Measurements from ENCODE around the gene C22orf23. TPM values are rescaled to one million over a fixed set of nuclear protein-coding genes. Genes with fewer than 3 reads are reported as not detected.

Gene C22orf23
- not detected for total RNA-seq

DNA sequence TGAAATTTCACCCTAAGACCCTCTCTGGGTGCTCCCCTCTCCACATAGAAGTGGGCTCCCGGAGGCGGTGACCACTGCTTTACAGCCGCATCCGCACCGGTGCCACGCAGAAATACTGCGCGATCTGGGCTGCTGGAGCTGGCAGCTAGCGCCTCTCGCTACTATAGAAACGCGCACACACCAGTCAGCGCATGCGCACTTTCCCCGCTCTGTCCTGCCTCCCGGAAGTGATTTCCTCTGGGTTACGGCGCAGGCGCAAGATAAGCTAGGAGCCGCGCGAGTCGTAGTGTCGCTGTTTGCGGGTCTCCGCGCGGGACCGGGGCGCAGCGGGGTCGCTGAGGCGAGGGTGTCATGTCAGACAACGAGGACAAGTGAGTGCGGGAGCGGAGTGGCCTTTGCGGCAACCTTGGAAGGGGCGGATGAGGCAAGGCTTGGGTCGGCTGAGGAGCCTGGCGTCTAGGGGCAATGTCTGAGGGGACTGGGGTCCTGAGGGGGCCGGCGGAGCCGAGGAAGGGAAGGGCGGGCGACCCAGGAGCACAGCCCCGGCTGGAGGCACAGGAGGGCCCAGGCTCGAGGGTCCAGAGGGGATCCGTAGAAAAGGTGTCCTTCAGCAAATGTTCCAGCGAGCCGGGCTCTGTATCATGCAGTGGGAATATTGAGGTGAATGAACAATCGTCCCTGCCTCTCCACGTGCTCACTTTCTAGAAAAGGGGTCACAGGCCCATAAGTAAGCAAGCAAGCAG is at the start of gene C22orf23, which contains the start of gene POLR2F:
Gene C22orf23, minus strand, starts transcription at position 165 of the 743 bp plus-strand sequence. CDS start 452 bp downstream, outside the sequence.
Gene POLR2F, plus strand, starts transcription at position 263 of the 743 bp plus-strand sequence. Its CDS starts 89 bp downstream, at position 352.
- DNase-seq: peak; percentile 97 to 99 (median 98)
- peaks cover 18% of the 10 kb centered on the region for H3K4me1 ChIP-seq
- no peaks in the 10 kb centered on the region for H3K27me3 ChIP-seq
- H3K36me3 ChIP-seq (replicated peaks in 1 of 2; ENCODE audit: insufficient read depth in 1 of 2, low read depth in 2 of 2): peaks cover 0 to 9% of the 10 kb centered on the region in 2 donors
- peak within 1 kb of the TSS in 3 of 4 donors; percentile 58 to 75 (median 71) for H3K27ac ChIP-seq
- peak; percentile 97 for ATAC-seq
- WGBS, 2 donors: 0% methylated on average over 30 to 52 of the region's 52 CpGs
- peak within 1 kb of the TSS; percentile 69 to 94 for H3K4me3 ChIP-seq
- H3K9me3 ChIP-seq: no peaks in the 10 kb centered on the region
- intact Hi-C loops (cut with DNase I): no loop called here
- TF ChIP-seq, protein P1, sequence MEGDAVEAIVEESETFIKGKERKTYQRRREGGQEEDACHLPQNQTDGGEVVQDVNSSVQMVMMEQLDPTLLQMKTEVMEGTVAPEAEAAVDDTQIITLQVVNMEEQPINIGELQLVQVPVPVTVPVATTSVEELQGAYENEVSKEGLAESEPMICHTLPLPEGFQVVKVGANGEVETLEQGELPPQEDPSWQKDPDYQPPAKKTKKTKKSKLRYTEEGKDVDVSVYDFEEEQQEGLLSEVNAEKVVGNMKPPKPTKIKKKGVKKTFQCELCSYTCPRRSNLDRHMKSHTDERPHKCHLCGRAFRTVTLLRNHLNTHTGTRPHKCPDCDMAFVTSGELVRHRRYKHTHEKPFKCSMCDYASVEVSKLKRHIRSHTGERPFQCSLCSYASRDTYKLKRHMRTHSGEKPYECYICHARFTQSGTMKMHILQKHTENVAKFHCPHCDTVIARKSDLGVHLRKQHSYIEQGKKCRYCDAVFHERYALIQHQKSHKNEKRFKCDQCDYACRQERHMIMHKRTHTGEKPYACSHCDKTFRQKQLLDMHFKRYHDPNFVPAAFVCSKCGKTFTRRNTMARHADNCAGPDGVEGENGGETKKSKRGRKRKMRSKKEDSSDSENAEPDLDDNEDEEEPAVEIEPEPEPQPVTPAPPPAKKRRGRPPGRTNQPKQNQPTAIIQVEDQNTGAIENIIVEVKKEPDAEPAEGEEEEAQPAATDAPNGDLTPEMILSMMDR (IDR thresholded peaks at IDR 0.05): no peak
- TF ChIP-seq POLR2A (IDR thresholded peaks at IDR 0.05): peak in 2 of 3 donors; percentile 68 to 73

DNA sequence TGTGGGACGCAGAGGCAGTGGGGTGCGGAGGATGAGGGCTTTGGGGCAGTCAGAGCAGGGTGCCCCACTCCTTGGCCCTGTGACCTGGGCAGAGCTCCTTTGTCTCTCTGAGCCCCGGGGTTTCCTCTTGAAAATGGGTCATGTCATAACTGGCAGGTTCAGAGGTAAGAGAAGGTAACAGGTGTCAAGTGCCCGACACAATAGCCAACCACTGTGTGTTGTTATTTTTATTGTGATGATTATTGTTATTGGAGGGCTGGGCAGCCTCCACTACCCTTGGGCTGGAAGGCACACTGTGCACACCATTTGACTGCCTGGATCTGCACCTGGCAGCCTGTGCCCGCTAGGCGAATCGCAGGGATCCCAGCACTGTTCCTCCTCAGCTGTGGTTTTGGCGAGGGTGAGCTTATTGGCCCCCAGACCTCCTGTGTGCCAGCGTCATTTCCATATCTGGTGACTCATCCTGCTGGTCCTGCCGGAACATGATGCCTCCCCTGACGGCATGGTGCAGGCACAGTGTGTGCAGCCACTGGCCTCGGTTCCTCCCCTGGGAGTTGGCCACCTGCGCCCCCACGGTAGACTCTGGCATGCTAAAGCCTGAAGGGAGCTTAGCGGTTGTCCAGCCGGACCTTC is 46.4 kb upstream of the C22orf23 start:
- ATAC-seq (peak; percentile 51), DNase-seq (peak in 2 of 4 donors; percentile 32 to 37)
- 63 to 66% methylated on average over 6 to 16 of the region's 16 CpGs for WGBS, 2 donors

GRCh38 chr22:37999236-37999635 is 45.8 kb upstream of the C22orf23 start:
- TF ChIP-seq POLR2A (IDR thresholded peaks at IDR 0.05): no peak
- TF ChIP-seq, protein P1 (IDR thresholded peaks at IDR 0.05): no peak
- no peak overlapping the region for H3K27ac ChIP-seq
- H3K9me3 ChIP-seq: no peaks in the 10 kb centered on the region
- 70% methylated on average over 9 of the region's 10 CpGs; no CpG with 5 or more reads in 1 of the 2 donors for WGBS, 2 donors
- no peaks in the 10 kb centered on the region for H3K36me3 ChIP-seq (replicated peaks in 1 of 2; ENCODE audit: insufficient read depth in 1 of 2, low read depth in 2 of 2)
- peaks cover 21% of the 10 kb centered on the region for H3K4me1 ChIP-seq
- ATAC-seq (peak; percentile 2), DNase-seq (no peak)
- intact Hi-C loops (cut with DNase I): no loop called here
- H3K27me3 ChIP-seq: no peaks in the 10 kb centered on the region
- H3K4me3 ChIP-seq: no peak overlapping the region

More for the DNA sequence above, 46.4 kb upstream of the C22orf23 start:
- Histone ChIP-seq H3K9me3 (no peaks in the 10 kb centered on the region), H3K4me1 (peaks cover 21% of the 10 kb centered on the region), H3K36me3 (replicated peaks in 1 of 2; ENCODE audit: insufficient read depth in 1 of 2, low read depth in 2 of 2) (no peaks in the 10 kb centered on the region), H3K4me3 (no peak overlapping the region), H3K27me3 (no peaks in the 10 kb centered on the region), H3K27ac (no peak overlapping the region)
- TF ChIP-seq, protein P1 (IDR thresholded peaks at IDR 0.05): no peak
- TF ChIP-seq POLR2A (IDR thresholded peaks at IDR 0.05): no peak
- intact Hi-C loops (cut with DNase I): no loop called here

GRCh38 chr22:37998543-37998942 is 45.1 kb upstream of the C22orf23 start:
- H3K4me1 ChIP-seq: peaks cover 21% of the 10 kb centered on the region
- DNase-seq: peak in 1 of 4 donors; percentile 28
- ATAC-seq: peak; percentile 67
- no peaks in the 10 kb centered on the region for H3K9me3 ChIP-seq
- no peaks in the 10 kb centered on the region for H3K36me3 ChIP-seq (replicated peaks in 1 of 2; ENCODE audit: insufficient read depth in 1 of 2, low read depth in 2 of 2)
- H3K27me3 ChIP-seq: no peaks in the 10 kb centered on the region
- WGBS, 2 donors: 36 to 59% methylated on average over 7 of the region's 7 CpGs
- H3K27ac ChIP-seq: no peak overlapping the region
- no peak overlapping the region for H3K4me3 ChIP-seq
- no peak for TF ChIP-seq POLR2A (IDR thresholded peaks at IDR 0.05)
- TF ChIP-seq, protein P1 (IDR thresholded peaks at IDR 0.05): no peak
- intact Hi-C loops (cut with DNase I): no loop called here

Measured in body of pancreas (tissue), 4 donors.